GM12878 (cell line): ENCODE results near the gene SAMD4A. TPM values are rescaled to one million over a fixed set of nuclear protein-coding genes. Genes with fewer than 3 reads are reported as not detected.

Experiments used
- ATAC-seq: fragments of 200-7000 bp; cut with Tn5 transposase; 3 replicates; pipeline ENCODE4 v1.9.1; 2020; ENCODE audit warnings: mild to moderate bottlenecking, moderate library complexity
- BruUV-seq: library from RNA; stranded (reverse); fragments of 400-500 nt; replicated peaks from 2 replicates; lab custom pipeline; 2021; lab: Mats Ljungman, UMichigan
- CTCF ChIA-PET: fragments of 300-600 bp; sonication (Branson Sonifier 250); formaldehyde crosslinking; extraction: SDS; loops from one replicate; lab custom pipeline; 2021; ENCODE audit warnings: inconsistent platforms; lab: Yijun Ruan, JAX
- POLR2A ChIA-PET: fragments of 350-600 bp; formaldehyde crosslinking; extraction: SDS; loops from one replicate; lab custom pipeline; 2021; ENCODE audit warnings: inconsistent platforms; lab: Charles Lee
- RAD21 ChIA-PET: fragments of 300-600 bp; sonication (Branson Sonifier 250); formaldehyde crosslinking; loops from one replicate; lab custom pipeline; 2023; ENCODE audit warnings: antibody characterized with exemption; ENCODE audit not compliant: unreplicated experiment; lab: Charles Lee
- SMC1A ChIA-PET: fragments of 300-600 bp; sonication (Branson Sonifier 250); formaldehyde crosslinking; loops from one replicate; lab custom pipeline; 2023; ENCODE audit not compliant: unreplicated experiment, uncharacterized antibody; lab: Charles Lee
- DNase-seq: peaks from one replicate; pipeline ENCODE4 v3.0.0-alpha.2; 2011; ENCODE audit warnings: low read depth, low spot score
- FAIRE-seq: peaks from 3 replicates; lab custom pipeline; 2011; peaks lifted over from hg19 to GRCh38; lab: Jason Lieb, UNC
- H2AFZ ChIP-seq: 2 replicates; pipeline ENCODE4 v1.6.0; 2011; ENCODE audit warnings: low read depth, low read length, control low read depth; ENCODE audit not compliant: control insufficient read depth
- H3K27ac ChIP-seq: 2 replicates; pipeline ENCODE4 v1.5.1; 2011; ENCODE audit warnings: control low read depth; ENCODE audit not compliant: control insufficient read depth, insufficient read depth
- H3K27me3 ChIP-seq, 2 experiments: replicated peaks in 1 of 2; 2 replicates each; pipeline versions ENCODE4 v1.6.0 to v1.6.1; 2011; ENCODE audit warnings: low read length in 1 of 2; ENCODE audit not compliant: control insufficient read depth in 2 of 2, insufficient read depth in 2 of 2
- H3K36me3 ChIP-seq, 2 experiments: 2 replicates each; pipeline ENCODE4 v1.5.1; 2011; ENCODE audit warnings: low read length in 1 of 2; ENCODE audit not compliant: control insufficient read depth in 2 of 2, insufficient read depth in 2 of 2
- H3K4me1 ChIP-seq: 2 replicates; pipeline ENCODE4 v1.6.1; 2011; ENCODE audit warnings: mild to moderate bottlenecking, low read length, moderate library complexity, mixed read lengths; ENCODE audit not compliant: control insufficient read depth, insufficient read depth
- H3K4me2 ChIP-seq: 2 replicates; pipeline ENCODE4 v1.6.0; 2011; ENCODE audit warnings: control low read depth; ENCODE audit not compliant: control insufficient read depth, insufficient read depth
- H3K4me3 ChIP-seq: fragments of 200-600 bp; sonication (generic); 2 replicates; pipeline ENCODE4 v1.5.1; 2016
- H3K79me2 ChIP-seq: 2 replicates; pipeline ENCODE4 v1.6.0; 2011; ENCODE audit warnings: low read length; ENCODE audit not compliant: control insufficient read depth, insufficient read depth
- H3K9ac ChIP-seq: 2 replicates; pipeline ENCODE4 v1.8.0; 2011; ENCODE audit warnings: low read length, control low read depth, mixed read lengths; ENCODE audit not compliant: control insufficient read depth, insufficient read depth
- H3K9me3 ChIP-seq: replicated peaks from 3 replicates; pipeline ENCODE4 v1.5.1; 2011; ENCODE audit warnings: mild to moderate bottlenecking, low read length; ENCODE audit not compliant: control insufficient read depth, insufficient read depth
- H4K20me1 ChIP-seq: 2 replicates; pipeline ENCODE4 v1.6.0; 2011; ENCODE audit not compliant: control insufficient read depth, insufficient read depth
- BACH1 ChIP-seq: fragments of 450-650 bp; IDR thresholded peaks from 2 replicates; pipeline ENCODE4 v1.6.1; 2017; ENCODE audit warnings: mild to moderate bottlenecking, borderline replicate concordance
- CHD1 ChIP-seq: IDR thresholded peaks from 2 replicates; pipeline ENCODE4 v1.6.1; 2012; ENCODE audit warnings: low read depth, low read length, improper control_type of control experiment
- CREB1 ChIP-seq: IDR thresholded peaks from 2 replicates; pipeline ENCODE4 v1.6.1; 2012; ENCODE audit warnings: low read depth, mild to moderate bottlenecking, inconsistent platforms
- IKZF1 ChIP-seq: fragments of 450-650 bp; conservative IDR thresholded peaks from 2 replicates; pipeline ENCODE4 v1.6.1; 2017; ENCODE audit warnings: antibody characterized with exemption, mild to moderate bottlenecking
- IKZF2 ChIP-seq, 2 experiments: fragments of 450-650 bp; IDR thresholded peaks; 2 replicates each; pipeline ENCODE4 v1.6.1; 2017; ENCODE audit warnings: mild to moderate bottlenecking in 2 of 2, moderate library complexity in 2 of 2
- KLF5 ChIP-seq: fragments of 450-650 bp; IDR thresholded peaks from 2 replicates; pipeline ENCODE4 v1.6.1; 2014; ENCODE audit warnings: mild to moderate bottlenecking; ENCODE audit not compliant: partially characterized antibody
- MTA2 ChIP-seq: fragments of 450-650 bp; IDR thresholded peaks from 2 replicates; pipeline ENCODE4 v1.6.1; 2016; ENCODE audit warnings: low read depth, mild to moderate bottlenecking, moderate library complexity
- MYC ChIP-seq: IDR thresholded peaks from 2 replicates; pipeline ENCODE4 v1.6.1; 2011; ENCODE audit warnings: mild to moderate bottlenecking, low read length, moderate library complexity, inconsistent platforms; ENCODE audit not compliant: insufficient read depth, insufficient replicate concordance, insufficient read length, severe bottlenecking
- NFIC ChIP-seq: IDR thresholded peaks from 2 replicates; pipeline ENCODE4 v1.6.1; 2012; ENCODE audit warnings: low read depth, mild to moderate bottlenecking, inconsistent platforms, low read length, moderate library complexity
- NR2F1 ChIP-seq: fragments of 450-650 bp; conservative IDR thresholded peaks from 2 replicates; pipeline ENCODE4 v1.6.1; 2017; ENCODE audit warnings: mild to moderate bottlenecking
- POLR2A ChIP-seq: IDR thresholded peaks from 2 replicates; pipeline ENCODE4 v1.6.1; 2011; ENCODE audit warnings: low read depth, mild to moderate bottlenecking, low read length
- RAD51 ChIP-seq: fragments of 450-650 bp; IDR thresholded peaks from 2 replicates; pipeline ENCODE4 v1.6.1; 2016; ENCODE audit warnings: moderate library complexity, mild to moderate bottlenecking, inconsistent platforms
- RB1 ChIP-seq: fragments of 450-650 bp; formaldehyde crosslinking; IDR thresholded peaks from 2 replicates; pipeline ENCODE4 v1.6.1; 2017; ENCODE audit warnings: mild to moderate bottlenecking, borderline replicate concordance
- RUNX3 ChIP-seq: IDR thresholded peaks from 2 replicates; pipeline ENCODE4 v1.6.1; 2012; ENCODE audit warnings: low read length, inconsistent platforms
- SIN3A ChIP-seq: IDR thresholded peaks from 2 replicates; pipeline ENCODE4 v1.6.1; 2012; ENCODE audit warnings: low read depth, low read length, improper control_type of control experiment
- ZNF274 ChIP-seq: IDR thresholded peaks from one replicate; pipeline ENCODE4 v1.8.0; 2011; ENCODE audit not compliant: insufficient read length, insufficient read depth
- ZSCAN29 ChIP-seq: fragments of 450-650 bp; IDR thresholded peaks from 2 replicates; pipeline ENCODE4 v1.6.1; 2017; ENCODE audit warnings: mild to moderate bottlenecking, moderate library complexity
- WGBS: methylation state at CpG from one replicate; pipeline ENCODE4 v1.1.6; 2016; ENCODE audit warnings: low lambda C conversion rate; ENCODE audit not compliant: insufficient replicate concordance, insufficient coverage; ENCODE audit errors: missing lambda C conversion rate; 5-methylcytosine and 5-hydroxymethylcytosine counted together
- in situ Hi-C: fragments of 300-500 bp; cut with MboI; formaldehyde crosslinking; loops from 9 replicates; pipeline ENCODE4 v1.14.3; 2018; ENCODE audit warnings: mixed read lengths
- intact Hi-C: fragments of 100-400 bp; cut with micrococcal nuclease; formaldehyde crosslinking; loops from one replicate; pipeline ENCODE4 v1.14.2; 2022; ENCODE audit not compliant: unreplicated experiment
- polyA plus RNA-seq, 11 experiments: library from polyadenylated mRNA; depleted of rRNA in 4 of 11; unstranded in 6 of 11; stranded (reverse) in 5 of 11; fragments of >200 nt; fragmentation: Nextera tagmentation in 4 of 11; fragmentation: Illumina TruSeq in 1 of 11; extraction: Ambion mirVana in 4 of 11; extraction: Trizol in 1 of 11; gene quantifications; 1 replicate in 1 of 11; 2 replicates in 10 of 11; pipeline versions ENCODE4 v1.2.1 to v1.2.3, GENCODE V29; 2011 to 2016; ENCODE audit warnings: inconsistent platforms in 2 of 11, missing spikeins in 2 of 11, low read depth in 1 of 11
- total RNA-seq, 4 experiments: library from RNA; depleted of rRNA in 3 of 4; stranded (reverse); fragments of >200 nt in 3 of 4; fragmentation: Illumina TruSeq in 1 of 4; extraction: Trizol in 1 of 4; gene quantifications; 2 replicates each; pipeline versions ENCODE4 v1.2.1 to v1.2.3, GENCODE V29; 2013 to 2021
- TF ChIP-seq, protein P1 (sequence below): IDR thresholded peaks from 2 replicates; pipeline ENCODE4 v1.6.1; 2011; ENCODE audit warnings: mild to moderate bottlenecking, low read depth, low read length, moderate library complexity; ENCODE audit not compliant: insufficient replicate concordance
- TF ChIP-seq, protein P2 (sequence below): fragments of 450-650 bp; IDR thresholded peaks from 2 replicates; pipeline ENCODE4 v1.6.1; 2017; ENCODE audit warnings: mild to moderate bottlenecking
- TF ChIP-seq, protein P3 (sequence below): IDR thresholded peaks from 2 replicates; pipeline ENCODE4 v1.6.1; 2011; ENCODE audit warnings: borderline replicate concordance, low read depth, mild to moderate bottlenecking, moderate library complexity, mixed read lengths, low read length; ENCODE audit not compliant: insufficient read depth; ENCODE audit errors: extremely low read length

The SAMD4A gene
- total and polyA plus RNA-seq, 10 of the 15 experiments (the other 5 are each of a cell fraction or from before 2014, with no cell fraction given): 0.05 to 0.56 (median 0.31) TPM

- TF ChIP-seq, protein P1, sequence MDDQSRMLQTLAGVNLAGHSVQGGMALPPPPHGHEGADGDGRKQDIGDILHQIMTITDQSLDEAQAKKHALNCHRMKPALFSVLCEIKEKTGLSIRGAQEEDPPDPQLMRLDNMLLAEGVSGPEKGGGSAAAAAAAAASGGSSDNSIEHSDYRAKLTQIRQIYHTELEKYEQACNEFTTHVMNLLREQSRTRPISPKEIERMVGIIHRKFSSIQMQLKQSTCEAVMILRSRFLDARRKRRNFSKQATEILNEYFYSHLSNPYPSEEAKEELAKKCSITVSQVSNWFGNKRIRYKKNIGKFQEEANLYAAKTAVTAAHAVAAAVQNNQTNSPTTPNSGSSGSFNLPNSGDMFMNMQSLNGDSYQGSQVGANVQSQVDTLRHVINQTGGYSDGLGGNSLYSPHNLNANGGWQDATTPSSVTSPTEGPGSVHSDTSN: no peak
- no peak for TF ChIP-seq IKZF2 (IDR thresholded peaks at IDR 0.05)
Measured at GRCh38 chr14:54786838-54787237, 219.9 kb downstream of the SAMD4A start (continued).

- Histone ChIP-seq H3K79me2 (no peaks in the 10 kb centered on the region), H3K9ac (no peak overlapping the region), H4K20me1 (no peaks in the 10 kb centered on the region), H3K4me2 (no peak overlapping the region), H3K36me3 (no peaks in the 10 kb centered on the region), H3K27ac (no peak overlapping the region), H3K4me1 (peaks cover 10% of the 10 kb centered on the region), H3K9me3 (no peaks in the 10 kb centered on the region), H3K4me3 (no peak overlapping the region), H2AFZ (no peak overlapping the region), H3K27me3 (no peaks in the 10 kb centered on the region)
- 87% methylated on average over 1 of the region's 1 CpG for WGBS
- BruUV-seq: no TSS peak
- DNase-seq: no peak
- intact Hi-C loops (no loop called here), in situ Hi-C loops (no loop called here)
- SMC1A ChIA-PET: no interaction called here
- no peak for FAIRE-seq
- RAD21 ChIA-PET: no interaction called here
- POLR2A ChIA-PET: no interaction called here
- TF ChIP-seq NR2F1: no peak
- TF ChIP-seq ZSCAN29: no peak
- TF ChIP-seq NFIC: no peak
- TF ChIP-seq MTA2: no peak
- no peak for TF ChIP-seq POLR2A
- no peak for TF ChIP-seq CHD1
- TF ChIP-seq KLF5: no peak
- TF ChIP-seq BACH1: no peak
- TF ChIP-seq MYC: no peak
- no peak for TF ChIP-seq SIN3A
- no peak for TF ChIP-seq RB1
- TF ChIP-seq CREB1: no peak
- no peak for TF ChIP-seq RUNX3
- TF ChIP-seq ZNF274: no peak
- TF ChIP-seq, protein P2, sequence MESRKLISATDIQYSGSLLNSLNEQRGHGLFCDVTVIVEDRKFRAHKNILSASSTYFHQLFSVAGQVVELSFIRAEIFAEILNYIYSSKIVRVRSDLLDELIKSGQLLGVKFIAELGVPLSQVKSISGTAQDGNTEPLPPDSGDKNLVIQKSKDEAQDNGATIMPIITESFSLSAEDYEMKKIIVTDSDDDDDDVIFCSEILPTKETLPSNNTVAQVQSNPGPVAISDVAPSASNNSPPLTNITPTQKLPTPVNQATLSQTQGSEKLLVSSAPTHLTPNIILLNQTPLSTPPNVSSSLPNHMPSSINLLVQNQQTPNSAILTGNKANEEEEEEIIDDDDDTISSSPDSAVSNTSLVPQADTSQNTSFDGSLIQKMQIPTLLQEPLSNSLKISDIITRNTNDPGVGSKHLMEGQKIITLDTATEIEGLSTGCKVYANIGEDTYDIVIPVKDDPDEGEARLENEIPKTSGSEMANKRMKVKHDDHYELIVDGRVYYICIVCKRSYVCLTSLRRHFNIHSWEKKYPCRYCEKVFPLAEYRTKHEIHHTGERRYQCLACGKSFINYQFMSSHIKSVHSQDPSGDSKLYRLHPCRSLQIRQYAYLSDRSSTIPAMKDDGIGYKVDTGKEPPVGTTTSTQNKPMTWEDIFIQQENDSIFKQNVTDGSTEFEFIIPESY: no peak
- TF ChIP-seq, protein P3, sequence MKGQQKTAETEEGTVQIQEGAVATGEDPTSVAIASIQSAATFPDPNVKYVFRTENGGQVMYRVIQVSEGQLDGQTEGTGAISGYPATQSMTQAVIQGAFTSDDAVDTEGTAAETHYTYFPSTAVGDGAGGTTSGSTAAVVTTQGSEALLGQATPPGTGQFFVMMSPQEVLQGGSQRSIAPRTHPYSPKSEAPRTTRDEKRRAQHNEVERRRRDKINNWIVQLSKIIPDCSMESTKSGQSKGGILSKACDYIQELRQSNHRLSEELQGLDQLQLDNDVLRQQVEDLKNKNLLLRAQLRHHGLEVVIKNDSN: no peak
- TF ChIP-seq IKZF1: no peak
- no peak for TF ChIP-seq RAD51
- ATAC-seq: no peak
- CTCF ChIA-PET: interaction anchor here (1.6 kb wide), 1 partner anchor 17 kb away, joined by 4 read pairs; no protein-coding TSS in a partner anchor
Measured at GRCh38 chr14:54787261-54787660, 220.3 kb downstream of the SAMD4A start.
